Ascending aorta (tissue), 2 donors: ENCODE measurements around the gene CCL4. TPM values are rescaled to one million over a fixed set of nuclear protein-coding genes. Genes with fewer than 3 reads are reported as not detected.
"Not testable (repeated sequence)": the region's sequence is repeated elsewhere in the genome, so short reads cannot be mapped to it uniquely, and the experiment has no call there.

Experiments
- DNase-seq, 2 donors: peaks; one replicate each; pipeline ENCODE4 v3.0.0-alpha.2; 2019; ENCODE audit warnings: low spot score in 2 of 2
- H3K27ac ChIP-seq, 2 donors: fragments of 200-600 bp; sonication (generic); one replicate each; pipeline ENCODE4 v1.5.1; 2016 to 2017; ENCODE audit warnings: mild to moderate bottlenecking in 1 of 2
- H3K27me3 ChIP-seq: fragments of 200-600 bp; sonication (generic); one replicate; pipeline ENCODE4 v1.5.1; 2017
- H3K36me3 ChIP-seq, 2 donors: fragments of 200-600 bp; sonication (generic); one replicate each; pipeline ENCODE4 v1.5.1; 2016
- H3K4me1 ChIP-seq, 2 donors: fragments of 200-600 bp; sonication (generic); one replicate each; pipeline ENCODE4 v1.5.1; 2016 to 2017; ENCODE audit warnings: mild to moderate bottlenecking in 1 of 2
- H3K4me3 ChIP-seq, 2 donors: fragments of 200-600 bp; sonication (generic); one replicate each; pipeline ENCODE4 v1.5.1; 2016 to 2017; ENCODE audit warnings: mild to moderate bottlenecking in 1 of 2
- H3K9me3 ChIP-seq, 2 donors: fragments of 200-600 bp; sonication (generic); one replicate each; pipeline ENCODE4 v1.5.1; 2016
- CTCF ChIP-seq, 3 experiments: fragments of 200-600 bp in 2 of 3; fragments of 450-650 bp in 1 of 3; sonication (generic) in 2 of 3; IDR thresholded peaks; one replicate each; pipeline ENCODE4 v1.5.1; 2016 to 2019; ENCODE audit warnings: antibody characterized with exemption in 3 of 3, mild to moderate bottlenecking in 1 of 3, moderate library complexity in 1 of 3
- intact Hi-C: fragments of 100-400 bp; cut with DNase I; formaldehyde crosslinking; loops from one replicate; pipeline ENCODE4 v1.15.1; 2023
- total RNA-seq: library from RNA; depleted of rRNA; stranded (reverse); fragments of >200 nt; gene quantifications from one replicate; pipeline ENCODE4 v1.1.0, GENCODE V29; 2016

The CCL4 gene
- not detected for total RNA-seq

DNA sequence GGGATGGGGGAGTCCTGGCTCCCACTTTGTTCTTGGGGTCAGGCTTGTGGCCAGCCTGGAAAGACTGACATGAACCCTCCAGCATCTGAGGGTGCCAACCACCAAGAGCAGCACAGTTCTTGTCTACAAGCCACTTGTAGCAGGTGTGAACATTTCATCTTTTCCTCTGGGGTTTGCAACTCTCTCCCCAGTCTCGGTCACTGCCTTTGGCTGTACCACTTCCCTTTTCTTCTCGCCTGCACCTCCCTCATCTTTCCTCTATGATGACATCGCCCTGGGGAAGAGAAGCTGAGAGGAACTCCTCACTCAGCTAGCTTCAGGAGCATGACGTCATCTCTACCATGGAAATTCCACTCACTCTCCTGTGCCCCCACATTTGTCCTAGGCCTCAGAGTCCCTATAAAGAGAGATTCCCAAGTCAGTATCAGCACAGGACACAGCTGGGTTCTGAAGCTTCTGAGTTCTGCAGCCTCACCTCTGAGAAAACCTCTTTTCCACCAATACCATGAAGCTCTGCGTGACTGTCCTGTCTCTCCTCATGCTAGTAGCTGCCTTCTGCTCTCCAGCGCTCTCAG is at the start of gene CCL4:
CCL4 (plus strand) TSS at position 427 of the 575 bp plus-strand sequence; CDS start at position 506, 79 bp downstream.
- H3K9me3 ChIP-seq, H3K27ac ChIP-seq, H3K4me1 ChIP-seq, H3K27me3 ChIP-seq, H3K4me3 ChIP-seq, H3K36me3 ChIP-seq, intact Hi-C loops, DNase-seq: not testable (repeated sequence)

DNA sequence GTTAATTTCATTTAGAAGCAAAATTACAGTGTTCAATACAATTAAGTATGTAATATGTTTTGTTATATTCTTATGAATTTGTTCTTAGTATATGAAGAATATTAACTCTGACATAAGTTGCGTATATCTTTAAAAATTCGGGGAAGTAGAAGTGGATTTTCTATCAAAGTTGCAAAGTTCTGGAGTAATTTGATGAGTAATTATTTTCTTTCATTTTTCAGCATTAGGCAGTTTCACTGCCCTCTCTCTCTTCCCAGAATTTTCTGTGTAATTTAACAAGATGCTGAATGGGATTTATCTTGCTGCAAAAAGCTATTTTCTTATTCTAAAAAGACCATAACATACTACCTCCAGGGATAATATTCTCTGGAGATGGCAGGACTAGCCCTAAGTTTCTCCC is 48.5 kb upstream of the CCL4 start:
- Histone ChIP-seq H3K36me3 (no peaks in the 10 kb centered on the region), H3K4me1 (no peaks in the 10 kb centered on the region), H3K27ac (no peak overlapping the region), H3K9me3 (peaks cover 0 to 5% of the 10 kb centered on the region in 2 donors), H3K27me3 (no peaks in the 10 kb centered on the region), H3K4me3 (no peak overlapping the region)
- DNase-seq: no peak
- no peak for TF ChIP-seq CTCF (IDR thresholded peaks at IDR 0.05)
- intact Hi-C loops: no loop called here

- intact Hi-C loops: no loop called here
- no peak for TF ChIP-seq CTCF (IDR thresholded peaks at IDR 0.05)
- H3K4me3 ChIP-seq: no peak overlapping the region
- H3K27ac ChIP-seq: no peak overlapping the region
- no peak for DNase-seq
- no peaks in the 10 kb centered on the region for H3K9me3 ChIP-seq
- no peaks in the 10 kb centered on the region for H3K4me1 ChIP-seq
- H3K36me3 ChIP-seq: no peaks in the 10 kb centered on the region
- no peaks in the 10 kb centered on the region for H3K27me3 ChIP-seq
Observed at GRCh38 chr17:36055921-36056520, 47.6 kb upstream of the CCL4 start.

- TF ChIP-seq CTCF (IDR thresholded peaks at IDR 0.05): no peak
- Histone ChIP-seq H3K4me3 (no peak overlapping the region), H3K36me3 (no peaks in the 10 kb centered on the region), H3K4me1 (no peaks in the 10 kb centered on the region), H3K27ac (no peak overlapping the region), H3K9me3 (no peaks in the 10 kb centered on the region), H3K27me3 (no peaks in the 10 kb centered on the region)
- DNase-seq: no peak
- intact Hi-C loops: no loop called here
Observed at GRCh38 chr17:36057911-36058310, 45.7 kb upstream of the CCL4 start.

DNA sequence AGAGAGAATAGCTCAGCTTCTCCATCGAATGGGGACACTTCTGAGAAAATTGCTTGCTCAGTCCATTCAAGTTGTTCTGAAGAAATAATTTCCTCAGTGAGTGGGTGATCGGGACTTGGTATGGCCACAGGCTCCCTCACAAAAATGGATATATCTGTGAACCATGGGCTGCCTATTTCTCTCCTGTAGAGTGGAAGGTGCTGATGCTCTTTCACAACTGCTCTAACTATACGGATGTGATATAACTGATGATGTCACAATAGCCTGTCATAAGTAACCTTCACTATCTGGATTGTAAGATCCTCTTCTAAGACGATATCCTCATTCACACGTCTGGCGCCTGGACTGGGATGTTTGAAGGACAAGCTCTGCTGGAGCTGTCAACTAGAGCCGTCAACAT is 44.2 kb upstream of the CCL4 start:
- H3K27ac ChIP-seq: no peak overlapping the region
- H3K9me3 ChIP-seq: no peaks in the 10 kb centered on the region
- no peaks in the 10 kb centered on the region for H3K27me3 ChIP-seq
- H3K4me1 ChIP-seq: no peaks in the 10 kb centered on the region
- intact Hi-C loops: no loop called here
- no peaks in the 10 kb centered on the region for H3K36me3 ChIP-seq
- no peak for DNase-seq
- no peak for TF ChIP-seq CTCF (IDR thresholded peaks at IDR 0.05)
- no peak overlapping the region for H3K4me3 ChIP-seq

GRCh38 chr17:36060816-36061215 is 42.8 kb upstream of the CCL4 start:
- Histone ChIP-seq H3K36me3 (no peaks in the 10 kb centered on the region), H3K9me3 (no peaks in the 10 kb centered on the region), H3K4me1 (no peaks in the 10 kb centered on the region), H3K27me3 (no peaks in the 10 kb centered on the region), H3K27ac (no peak overlapping the region), H3K4me3 (no peak overlapping the region)
- DNase-seq: no peak
- no peak for TF ChIP-seq CTCF (IDR thresholded peaks at IDR 0.05)
- intact Hi-C loops: no loop called here
